HG02759 (cell line): ENCODE measurements around the gene PRKCB.

Source experiments
- ATAC-seq: cut with Tn5 transposase; IDR thresholded peaks from one replicate; pipeline ENCODE4 v1.9.1; 2021; ENCODE audit warnings: mild to moderate bottlenecking, moderate library complexity; ENCODE audit not compliant: unreplicated experiment

PRKCB gene

GRCh38 chr16:24117680-24118079 is 281.9 kb downstream of the PRKCB start:
- no peak for ATAC-seq

- ATAC-seq = no peak
Measured at GRCh38 chr16:24118126-24118821, 282.5 kb downstream of the PRKCB start.

GRCh38 chr16:24119807-24120206 is 284.0 kb downstream of the PRKCB start:
- ATAC-seq = no peak

- ATAC-seq = no peak
Measured at GRCh38 chr16:24123275-24123674, 287.5 kb downstream of the PRKCB start.

DNA sequence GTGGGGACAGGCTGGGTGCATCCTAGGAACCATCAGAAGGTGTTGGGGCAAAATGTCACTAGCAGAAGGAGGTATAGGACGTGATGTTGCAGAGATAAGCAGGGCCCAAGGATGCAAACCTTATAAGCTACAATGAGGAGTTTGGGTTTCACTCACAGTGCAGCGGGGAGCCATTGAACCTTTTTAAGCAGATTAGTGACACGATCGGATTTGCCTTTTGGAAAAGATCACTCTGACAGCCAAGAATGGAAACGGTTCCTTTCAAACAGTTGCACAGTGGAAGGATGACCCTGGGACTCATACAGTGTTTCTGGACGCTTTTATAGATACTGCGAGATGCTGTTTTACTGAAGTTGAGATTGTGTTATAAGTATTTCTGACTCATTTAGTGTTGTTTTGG is 288.5 kb downstream of the PRKCB start:
- ATAC-seq = no peak

- ATAC-seq = no peak
Measured at GRCh38 chr16:24125214-24125613, 289.4 kb downstream of the PRKCB start.

GRCh38 chr16:24129412-24129918 is 293.7 kb downstream of the PRKCB start:
- no peak for ATAC-seq

- ATAC-seq = no peak
Measured at GRCh38 chr16:24130494-24131085, 294.8 kb downstream of the PRKCB start.

GRCh38 chr16:24131294-24131693 is 295.5 kb downstream of the PRKCB start:
- ATAC-seq = no peak

GRCh38 chr16:24132048-24132796 is 296.4 kb downstream of the PRKCB start:
- ATAC-seq = no peak

GRCh38 chr16:24132797-24133155 is 297.0 kb downstream of the PRKCB start:
- ATAC-seq = no peak

DNA sequence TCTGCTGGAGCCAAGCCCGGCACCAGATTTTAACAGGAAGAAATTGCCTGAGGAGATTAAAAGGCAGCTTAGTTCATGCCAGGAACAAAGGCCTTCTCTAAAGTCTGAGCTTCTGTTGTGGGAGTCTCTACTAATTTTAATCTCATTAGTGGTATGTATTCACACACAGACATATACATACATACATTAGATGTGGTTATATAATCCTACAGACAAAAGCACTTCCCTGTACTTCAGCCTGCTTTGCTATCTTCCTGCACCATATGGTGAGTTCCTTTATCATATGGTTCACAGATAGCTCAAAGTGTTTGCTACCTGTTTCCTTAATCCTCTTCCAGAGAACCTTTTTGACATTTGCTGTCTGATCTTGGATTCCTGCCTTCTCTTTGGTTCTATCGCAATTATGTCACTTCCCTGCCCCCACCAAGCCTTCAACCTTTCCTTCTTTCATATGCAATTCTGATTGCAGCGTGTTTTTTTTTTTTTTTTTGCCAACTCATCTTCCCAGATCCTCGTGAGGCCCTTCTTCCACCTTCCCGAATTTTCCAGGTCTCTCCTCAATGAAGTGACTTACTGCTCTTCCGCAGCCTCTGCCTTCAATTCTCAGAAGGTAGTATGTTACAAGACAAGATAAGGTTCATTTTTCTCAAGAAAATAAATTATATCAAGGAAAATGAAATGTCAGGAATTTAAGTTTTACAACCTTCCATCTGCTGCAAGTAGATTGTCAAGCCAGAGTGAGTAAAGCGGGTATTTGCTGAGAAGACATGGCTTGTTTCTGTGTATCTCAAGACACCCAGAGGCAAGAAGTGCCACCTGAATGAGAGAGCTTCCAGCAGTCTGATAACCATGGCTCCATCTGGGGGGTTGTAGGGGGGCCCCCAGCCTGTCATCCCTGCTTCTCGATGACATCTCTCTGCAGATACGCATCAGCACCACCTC is 300.1 kb downstream of the PRKCB start:
- ATAC-seq = no peak

DNA sequence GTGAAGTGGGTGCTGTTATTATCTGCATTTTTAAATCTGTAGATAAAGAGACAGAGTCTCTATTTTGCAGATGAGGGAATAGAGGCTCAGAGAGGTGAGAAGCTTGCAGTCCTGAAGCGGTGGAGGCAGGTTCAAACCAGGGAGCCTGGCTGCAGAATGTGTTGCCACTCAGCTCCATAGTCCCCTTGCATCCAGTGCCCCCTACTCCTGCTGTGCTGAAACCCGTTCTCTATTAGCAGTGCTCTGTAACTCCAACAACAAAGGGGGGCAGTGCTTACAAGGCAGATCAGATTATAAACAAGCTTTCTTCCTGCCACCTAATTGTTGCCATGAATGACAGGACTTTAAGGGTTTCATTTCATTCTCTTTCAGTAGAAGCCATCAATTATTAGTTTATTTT is 302.2 kb downstream of the PRKCB start:
- no peak for ATAC-seq

GRCh38 chr16:24138575-24138974 is 302.8 kb downstream of the PRKCB start:
- ATAC-seq = no peak

DNA sequence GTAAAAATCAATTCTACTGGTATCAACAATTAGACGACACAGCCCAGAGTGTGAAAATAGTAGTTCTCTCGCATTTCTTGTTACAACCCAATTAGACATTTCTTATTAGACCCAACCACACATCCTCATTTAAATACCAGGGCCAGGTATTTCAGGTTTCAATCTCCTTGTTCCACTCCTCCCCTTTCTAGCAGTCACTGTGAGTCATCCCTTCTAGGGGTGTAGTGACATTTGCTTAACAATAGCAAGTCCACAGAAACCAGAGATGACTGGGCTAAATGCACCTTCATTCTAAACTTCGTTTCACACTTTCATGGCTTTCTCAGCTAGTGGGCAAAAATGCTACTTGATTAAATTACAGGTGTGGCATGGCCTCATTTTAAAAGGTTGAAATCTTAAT is 303.5 kb downstream of the PRKCB start:
- ATAC-seq = no peak

DNA sequence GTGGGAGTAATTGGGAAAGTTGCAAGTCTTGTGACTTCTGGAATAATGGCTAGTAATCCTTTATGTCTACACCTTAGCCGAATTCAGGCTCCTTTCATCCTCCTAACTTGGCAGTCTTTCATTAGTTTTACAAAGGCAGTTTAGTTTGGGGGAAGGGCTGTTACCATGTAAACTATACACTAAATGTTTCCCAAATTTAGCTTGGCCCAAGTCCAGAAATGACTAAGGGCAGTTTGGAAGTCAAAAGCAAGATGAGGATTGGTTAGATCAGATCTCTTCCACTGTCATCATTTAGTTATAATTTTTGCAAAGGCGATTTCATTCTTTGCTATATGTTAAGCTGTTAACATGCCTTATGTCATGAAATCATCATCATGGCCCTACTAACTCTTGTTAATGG is 304.9 kb downstream of the PRKCB start:
- no peak for ATAC-seq

DNA sequence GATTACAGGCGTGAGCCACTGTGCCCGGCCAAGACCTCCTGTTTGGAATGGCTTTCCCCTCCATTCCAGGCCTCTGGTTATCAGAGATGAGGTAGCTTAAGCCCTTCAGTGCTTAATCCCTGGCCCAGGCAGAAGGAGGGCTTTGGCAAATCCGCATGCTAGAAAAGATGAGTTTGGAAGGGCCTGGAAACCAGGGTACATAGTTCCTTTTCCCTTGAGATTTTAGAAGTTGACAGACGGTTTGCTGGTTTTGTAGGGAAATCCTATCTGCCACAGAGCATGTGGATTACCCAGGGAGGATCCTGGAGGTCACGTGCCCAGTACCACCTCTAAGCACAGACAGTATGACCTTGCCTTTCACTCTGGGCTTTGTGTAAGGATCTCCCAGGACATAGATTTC is 305.7 kb downstream of the PRKCB start:
- no peak for ATAC-seq

DNA sequence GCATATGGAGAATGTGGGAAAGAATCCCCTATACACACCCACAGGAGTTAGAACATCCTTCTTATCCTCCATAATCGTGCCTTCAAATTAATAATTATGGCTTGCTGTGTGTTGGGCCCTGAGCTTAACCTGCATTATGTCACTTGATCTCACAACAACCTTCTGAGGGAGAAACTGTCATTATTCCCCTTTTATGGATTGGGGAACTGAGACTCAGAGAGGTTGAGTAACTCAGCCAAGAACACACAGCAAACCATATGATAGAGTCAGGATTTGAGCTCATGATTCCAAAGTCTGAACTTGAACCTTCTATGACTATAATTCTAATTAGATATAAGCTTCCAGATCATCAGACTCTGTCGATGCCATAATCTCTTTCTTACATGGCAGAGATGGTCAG is 306.1 kb downstream of the PRKCB start:
- ATAC-seq = no peak

- ATAC-seq = no peak
Measured at GRCh38 chr16:24145927-24146326, 310.1 kb downstream of the PRKCB start.

GRCh38 chr16:24146518-24146917 is 310.7 kb downstream of the PRKCB start:
- ATAC-seq = no peak

- ATAC-seq = no peak
Measured at GRCh38 chr16:24149102-24149501, 313.3 kb downstream of the PRKCB start.
